ENCODE measurements around the gene GGTA1.
"Not testable (repeated sequence)": the region's sequence is repeated elsewhere in the genome, so short reads cannot be mapped to it uniquely, and the experiment has no call there.

GGTA1 gene

GRCh38 chr9:121499427-121500164 is at the start of gene GGTA1:
GGTA1 (minus strand) TSS chr9:121499844; CDS start chr9:121467922, 31,922 bp downstream.
- DNase-seq (ENCODE audit: low spot score), result peak; percentile 88

GRCh38 chr9:121548666-121549065 is 49.0 kb upstream of the GGTA1 start:
- DNase-seq (ENCODE audit: low spot score), result no peak

GRCh38 chr9:121545875-121546423 is 46.3 kb upstream of the GGTA1 start:
- peak; percentile 97 for DNase-seq (ENCODE audit: low spot score)

- no peak for DNase-seq (ENCODE audit: low spot score)
Observed at GRCh38 chr9:121545150-121545874, 45.7 kb upstream of the GGTA1 start.

GRCh38 chr9:121542025-121542424 is 42.4 kb upstream of the GGTA1 start:
- DNase-seq (ENCODE audit: low spot score), result no peak

- no peak for DNase-seq (ENCODE audit: low spot score)
Observed at GRCh38 chr9:121541256-121541655, 41.6 kb upstream of the GGTA1 start.

GRCh38 chr9:121538221-121538620 is 38.6 kb upstream of the GGTA1 start:
- no peak for DNase-seq (ENCODE audit: low spot score)

- DNase-seq (ENCODE audit: low spot score), result no peak
Observed at GRCh38 chr9:121537283-121537682, 37.6 kb upstream of the GGTA1 start.

- DNase-seq (ENCODE audit: low spot score), result no peak
Observed at GRCh38 chr9:121532881-121533280, 33.2 kb upstream of the GGTA1 start.

GRCh38 chr9:121529237-121529987 is 29.8 kb upstream of the GGTA1 start:
- peak; percentile 97 for DNase-seq (ENCODE audit: low spot score)

- DNase-seq (ENCODE audit: low spot score), result no peak
Observed at GRCh38 chr9:121528642-121529041, 29.0 kb upstream of the GGTA1 start.

- no peak for DNase-seq (ENCODE audit: low spot score)
Observed at GRCh38 chr9:121527371-121527770, 27.7 kb upstream of the GGTA1 start.

GRCh38 chr9:121519688-121520087 is 20.0 kb upstream of the GGTA1 start:
- not testable (repeated sequence) for DNase-seq (ENCODE audit: low spot score)

GRCh38 chr9:121518634-121519033 is 19.0 kb upstream of the GGTA1 start:
- no peak for DNase-seq (ENCODE audit: low spot score)

GRCh38 chr9:121513166-121513565 is 13.5 kb upstream of the GGTA1 start:
- DNase-seq (ENCODE audit: low spot score), result not testable (repeated sequence)

GRCh38 chr9:121510766-121511550 is 11.3 kb upstream of the GGTA1 start:
- no peak for DNase-seq (ENCODE audit: low spot score)

- no peak for DNase-seq (ENCODE audit: low spot score)
Observed at GRCh38 chr9:121509180-121509579, 9.5 kb upstream of the GGTA1 start.

- DNase-seq (ENCODE audit: low spot score), result no peak
Observed at GRCh38 chr9:121508415-121508814, 8.8 kb upstream of the GGTA1 start.

- DNase-seq (ENCODE audit: low spot score), result no peak
Observed at GRCh38 chr9:121505903-121506735, 6.5 kb upstream of the GGTA1 start.

GRCh38 chr9:121503444-121503843 is 3.8 kb upstream of the GGTA1 start:
- peak; percentile 37 for DNase-seq (ENCODE audit: low spot score)

- DNase-seq (ENCODE audit: low spot score), result no peak
Observed at GRCh38 chr9:121500165-121500478, 478 bp upstream of the GGTA1 start.
